ENCODE data around the gene RHBDD2. TPM values are rescaled to one million over a fixed set of nuclear protein-coding genes. Genes with fewer than 3 reads are reported as not detected.

The RHBDD2 gene
- total and polyA plus RNA-seq, 9 of the 15 experiments (the other 6 are each of a cell fraction or from before 2014, with no cell fraction given), result 3.3 to 36.7 (median 17.9) TPM

DNA sequence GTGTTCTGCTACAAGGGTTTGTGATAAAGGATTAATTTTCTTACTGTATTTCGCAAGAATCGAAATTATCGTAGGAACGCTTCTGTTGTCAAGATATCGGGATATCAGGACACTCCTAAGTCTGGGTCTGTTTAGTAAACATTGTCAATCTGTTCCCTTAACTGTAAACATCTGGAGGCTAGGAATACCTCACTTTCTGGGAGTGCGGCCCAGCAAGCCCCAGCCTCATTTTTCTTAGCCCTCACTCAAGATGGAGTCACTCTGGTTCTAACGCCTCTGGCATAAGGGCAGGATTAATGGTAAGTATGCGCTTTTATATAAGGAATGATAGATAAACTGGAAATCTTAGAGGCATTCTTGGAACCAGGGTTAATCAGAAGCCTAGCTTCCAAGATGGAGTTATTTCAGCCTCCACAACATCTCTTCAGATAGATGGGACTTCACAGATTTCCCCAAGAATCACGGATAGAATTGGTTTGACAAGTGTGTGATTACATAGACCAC is 35.2 kb upstream of the RHBDD2 start (continued):
- TF ChIP-seq JUND (IDR thresholded peaks at IDR 0.05; ENCODE audit: borderline replicate concordance, low read depth, low read length), result no peak
- TF ChIP-seq JUND (tag; IDR thresholded peaks at IDR 0.05; ENCODE audit: borderline replicate concordance, low read depth, low read length), result peak; percentile 60; the same call in 1 of the 3 replicates
- TF ChIP-seq DACH1 (IDR thresholded peaks at IDR 0.05; ENCODE audit: partially characterized antibody), result no peak
- TF ChIP-seq ZNF445 (CRISPR knock-in tag; IDR thresholded peaks at IDR 0.05; ENCODE audit: low read depth), result peak; percentile 86
- TF ChIP-seq WHSC1 (IDR thresholded peaks at IDR 0.05; ENCODE audit: low read length), result no peak
- no peak for TF ChIP-seq CREB1 (IDR thresholded peaks at IDR 0.05)
- TF ChIP-seq CREB1 (CRISPR knock-in tag; IDR thresholded peaks at IDR 0.05), result no peak
- TF ChIP-seq ZNF239 (CRISPR knock-in tag; IDR thresholded peaks at IDR 0.05), result peak; percentile 84
- TF ChIP-seq, protein P1, sequence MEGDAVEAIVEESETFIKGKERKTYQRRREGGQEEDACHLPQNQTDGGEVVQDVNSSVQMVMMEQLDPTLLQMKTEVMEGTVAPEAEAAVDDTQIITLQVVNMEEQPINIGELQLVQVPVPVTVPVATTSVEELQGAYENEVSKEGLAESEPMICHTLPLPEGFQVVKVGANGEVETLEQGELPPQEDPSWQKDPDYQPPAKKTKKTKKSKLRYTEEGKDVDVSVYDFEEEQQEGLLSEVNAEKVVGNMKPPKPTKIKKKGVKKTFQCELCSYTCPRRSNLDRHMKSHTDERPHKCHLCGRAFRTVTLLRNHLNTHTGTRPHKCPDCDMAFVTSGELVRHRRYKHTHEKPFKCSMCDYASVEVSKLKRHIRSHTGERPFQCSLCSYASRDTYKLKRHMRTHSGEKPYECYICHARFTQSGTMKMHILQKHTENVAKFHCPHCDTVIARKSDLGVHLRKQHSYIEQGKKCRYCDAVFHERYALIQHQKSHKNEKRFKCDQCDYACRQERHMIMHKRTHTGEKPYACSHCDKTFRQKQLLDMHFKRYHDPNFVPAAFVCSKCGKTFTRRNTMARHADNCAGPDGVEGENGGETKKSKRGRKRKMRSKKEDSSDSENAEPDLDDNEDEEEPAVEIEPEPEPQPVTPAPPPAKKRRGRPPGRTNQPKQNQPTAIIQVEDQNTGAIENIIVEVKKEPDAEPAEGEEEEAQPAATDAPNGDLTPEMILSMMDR (IDR thresholded peaks at IDR 0.05 in 2 of 3, conservative IDR thresholded peaks at IDR 0.05 in 1 of 3; ENCODE audit: insufficient read depth in 2 of 3, low read depth in 1 of 3, low read length in 3 of 3), result no peak
- no peak for TF ChIP-seq ZNF408 (CRISPR knock-in tag; IDR thresholded peaks at IDR 0.05; ENCODE audit: low read depth)
- no peak for TF ChIP-seq FOXJ2 (tag; IDR thresholded peaks at IDR 0.05)
- TF ChIP-seq, protein P2, sequence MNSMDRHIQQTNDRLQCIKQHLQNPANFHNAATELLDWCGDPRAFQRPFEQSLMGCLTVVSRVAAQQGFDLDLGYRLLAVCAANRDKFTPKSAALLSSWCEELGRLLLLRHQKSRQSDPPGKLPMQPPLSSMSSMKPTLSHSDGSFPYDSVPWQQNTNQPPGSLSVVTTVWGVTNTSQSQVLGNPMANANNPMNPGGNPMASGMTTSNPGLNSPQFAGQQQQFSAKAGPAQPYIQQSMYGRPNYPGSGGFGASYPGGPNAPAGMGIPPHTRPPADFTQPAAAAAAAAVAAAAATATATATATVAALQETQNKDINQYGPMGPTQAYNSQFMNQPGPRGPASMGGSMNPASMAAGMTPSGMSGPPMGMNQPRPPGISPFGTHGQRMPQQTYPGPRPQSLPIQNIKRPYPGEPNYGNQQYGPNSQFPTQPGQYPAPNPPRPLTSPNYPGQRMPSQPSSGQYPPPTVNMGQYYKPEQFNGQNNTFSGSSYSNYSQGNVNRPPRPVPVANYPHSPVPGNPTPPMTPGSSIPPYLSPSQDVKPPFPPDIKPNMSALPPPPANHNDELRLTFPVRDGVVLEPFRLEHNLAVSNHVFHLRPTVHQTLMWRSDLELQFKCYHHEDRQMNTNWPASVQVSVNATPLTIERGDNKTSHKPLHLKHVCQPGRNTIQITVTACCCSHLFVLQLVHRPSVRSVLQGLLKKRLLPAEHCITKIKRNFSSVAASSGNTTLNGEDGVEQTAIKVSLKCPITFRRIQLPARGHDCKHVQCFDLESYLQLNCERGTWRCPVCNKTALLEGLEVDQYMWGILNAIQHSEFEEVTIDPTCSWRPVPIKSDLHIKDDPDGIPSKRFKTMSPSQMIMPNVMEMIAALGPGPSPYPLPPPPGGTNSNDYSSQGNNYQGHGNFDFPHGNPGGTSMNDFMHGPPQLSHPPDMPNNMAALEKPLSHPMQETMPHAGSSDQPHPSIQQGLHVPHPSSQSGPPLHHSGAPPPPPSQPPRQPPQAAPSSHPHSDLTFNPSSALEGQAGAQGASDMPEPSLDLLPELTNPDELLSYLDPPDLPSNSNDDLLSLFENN (IDR thresholded peaks at IDR 0.05; ENCODE audit: low read depth in 2 of 2, low read length in 2 of 2), result no peak
- TF ChIP-seq, protein P3, sequence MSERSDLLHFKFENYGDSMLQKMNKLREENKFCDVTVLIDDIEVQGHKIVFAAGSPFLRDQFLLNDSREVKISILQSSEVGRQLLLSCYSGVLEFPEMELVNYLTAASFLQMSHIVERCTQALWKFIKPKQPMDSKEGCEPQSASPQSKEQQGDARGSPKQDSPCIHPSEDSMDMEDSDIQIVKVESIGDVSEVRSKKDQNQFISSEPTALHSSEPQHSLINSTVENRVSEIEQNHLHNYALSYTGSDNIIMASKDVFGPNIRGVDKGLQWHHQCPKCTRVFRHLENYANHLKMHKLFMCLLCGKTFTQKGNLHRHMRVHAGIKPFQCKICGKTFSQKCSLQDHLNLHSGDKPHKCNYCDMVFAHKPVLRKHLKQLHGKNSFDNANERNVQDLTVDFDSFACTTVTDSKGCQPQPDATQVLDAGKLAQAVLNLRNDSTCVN (CRISPR knock-in tag; IDR thresholded peaks at IDR 0.05), result peak; percentile 66; the same call in 1 of the 2 replicates
- TF ChIP-seq MAFK (IDR thresholded peaks at IDR 0.05; ENCODE audit: low read length), result no peak
- no peak for TF ChIP-seq MYC (IDR thresholded peaks at IDR 0.05; ENCODE audit: low read depth, low read length)
- peak; percentile 71; the same call in 1 of the 2 replicates for TF ChIP-seq MYC (CRISPR knock-in tag; IDR thresholded peaks at IDR 0.05; ENCODE audit: borderline replicate concordance, low read depth)
- TF ChIP-seq BRF1 (IDR thresholded peaks at IDR 0.05; ENCODE audit: borderline replicate concordance, extremely low read depth, insufficient read length), result no peak
- peak; percentile 86 for TF ChIP-seq ZBTB17 (CRISPR knock-in tag; IDR thresholded peaks at IDR 0.05)
- TF ChIP-seq RAD51 (IDR thresholded peaks at IDR 0.05; ENCODE audit: borderline replicate concordance, low read depth), result no peak
- TF ChIP-seq POLR2A (conservative IDR thresholded peaks at IDR 0.05), result no peak
- TF ChIP-seq, protein P4, sequence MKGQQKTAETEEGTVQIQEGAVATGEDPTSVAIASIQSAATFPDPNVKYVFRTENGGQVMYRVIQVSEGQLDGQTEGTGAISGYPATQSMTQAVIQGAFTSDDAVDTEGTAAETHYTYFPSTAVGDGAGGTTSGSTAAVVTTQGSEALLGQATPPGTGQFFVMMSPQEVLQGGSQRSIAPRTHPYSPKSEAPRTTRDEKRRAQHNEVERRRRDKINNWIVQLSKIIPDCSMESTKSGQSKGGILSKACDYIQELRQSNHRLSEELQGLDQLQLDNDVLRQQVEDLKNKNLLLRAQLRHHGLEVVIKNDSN (CRISPR knock-in tag; IDR thresholded peaks at IDR 0.05), result no peak

Measured in K562 (cell line).